Stimulated activated CD8-positive, alpha-beta memory T cell treated with anti-CD3 and anti-CD28 coated beads, Interleukin-7, amount 100 ng/mL, for 48 hours (primary cell): ENCODE data around the gene ATG2A.

Experiments
- DNase-seq, 2 donors: peaks; one replicate each; pipeline ENCODE4 v3.0.0-alpha.2; 2020; ENCODE audit warnings: low read depth in 1 of 2; ENCODE audit errors: extremely low read depth in 1 of 2

Gene ATG2A

DNA sequence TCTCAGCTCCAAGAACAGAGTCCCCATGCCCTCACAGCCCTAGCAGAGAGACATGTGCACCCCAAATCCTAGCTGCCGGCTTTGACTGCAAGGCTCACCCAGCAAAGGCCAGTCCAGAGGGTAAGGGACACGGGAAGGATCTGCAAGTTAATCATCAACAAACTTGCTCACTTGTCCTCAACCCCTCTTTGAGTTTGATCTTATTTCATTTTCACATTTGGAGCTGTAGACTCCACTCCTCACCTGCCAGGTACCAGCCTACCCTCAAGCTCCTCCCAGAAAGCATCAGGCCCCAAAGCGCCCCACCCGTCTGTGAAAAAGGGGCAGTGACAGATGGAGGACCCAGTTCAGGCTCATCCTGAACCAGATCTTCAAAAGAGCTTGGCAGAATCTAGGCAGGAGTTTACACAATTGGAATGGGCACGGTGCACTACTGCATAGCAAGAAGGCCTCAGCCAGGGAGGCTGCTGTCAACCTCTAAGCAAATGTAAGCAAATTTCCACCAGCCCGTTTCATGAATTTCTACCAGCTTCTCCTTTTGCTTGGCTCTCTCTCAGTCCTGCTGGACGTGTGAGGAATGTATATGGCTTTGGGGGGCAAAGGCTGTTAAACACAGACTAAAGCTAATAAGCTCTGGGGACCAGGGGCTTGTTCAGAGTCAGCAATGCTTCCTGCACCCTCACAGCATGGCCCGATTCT is 44.1 kb downstream of the ATG2A start:
- DNase-seq, result no peak

DNA sequence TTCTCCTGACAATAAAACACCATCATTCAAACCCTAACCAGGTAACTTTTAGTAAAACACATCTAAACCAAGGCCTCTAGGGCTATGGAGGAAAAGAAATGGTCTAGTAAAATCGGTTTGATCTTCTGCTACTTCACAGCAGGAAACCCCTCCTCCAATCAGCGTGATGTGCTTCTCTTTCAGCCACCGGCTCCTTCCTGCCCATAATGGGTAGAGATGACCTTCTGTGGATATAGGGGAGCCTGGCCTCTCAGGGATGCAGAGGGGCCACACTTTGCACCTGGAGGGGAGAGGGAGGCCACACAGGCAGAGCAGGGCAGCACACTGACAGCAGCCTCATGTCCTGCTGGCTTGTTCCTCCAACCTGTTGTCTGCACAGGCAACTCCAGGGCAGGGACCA is 45.5 kb downstream of the ATG2A start:
- no peak for DNase-seq

DNA sequence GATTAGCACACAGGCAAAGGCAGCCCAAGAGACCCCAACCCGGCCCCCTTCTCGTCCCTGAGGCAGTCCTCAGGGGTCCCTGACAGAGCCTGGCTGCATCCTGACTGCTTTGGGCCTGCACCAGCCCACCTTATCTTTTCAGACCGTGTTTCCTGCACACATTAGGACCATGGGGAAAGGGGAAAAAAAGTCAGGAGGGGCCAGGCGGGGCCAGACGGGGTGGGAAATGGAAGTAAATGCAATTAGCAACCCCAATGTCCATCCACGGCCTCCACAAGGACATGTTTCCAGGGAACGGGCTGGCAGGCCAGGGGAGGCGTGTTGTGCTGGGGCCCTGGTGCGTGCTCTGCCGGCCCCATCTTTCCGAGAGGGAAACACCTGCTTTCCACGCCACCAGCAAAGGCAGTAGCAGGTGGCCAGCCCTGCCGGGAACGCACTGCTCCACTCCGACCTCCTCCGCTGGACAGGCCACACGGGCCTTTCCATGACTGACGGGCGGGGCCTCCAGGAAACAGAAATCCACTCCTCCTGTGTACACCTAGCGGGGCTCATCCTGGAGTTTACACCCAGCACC is 46.0 kb downstream of the ATG2A start:
- no peak for DNase-seq

DNA sequence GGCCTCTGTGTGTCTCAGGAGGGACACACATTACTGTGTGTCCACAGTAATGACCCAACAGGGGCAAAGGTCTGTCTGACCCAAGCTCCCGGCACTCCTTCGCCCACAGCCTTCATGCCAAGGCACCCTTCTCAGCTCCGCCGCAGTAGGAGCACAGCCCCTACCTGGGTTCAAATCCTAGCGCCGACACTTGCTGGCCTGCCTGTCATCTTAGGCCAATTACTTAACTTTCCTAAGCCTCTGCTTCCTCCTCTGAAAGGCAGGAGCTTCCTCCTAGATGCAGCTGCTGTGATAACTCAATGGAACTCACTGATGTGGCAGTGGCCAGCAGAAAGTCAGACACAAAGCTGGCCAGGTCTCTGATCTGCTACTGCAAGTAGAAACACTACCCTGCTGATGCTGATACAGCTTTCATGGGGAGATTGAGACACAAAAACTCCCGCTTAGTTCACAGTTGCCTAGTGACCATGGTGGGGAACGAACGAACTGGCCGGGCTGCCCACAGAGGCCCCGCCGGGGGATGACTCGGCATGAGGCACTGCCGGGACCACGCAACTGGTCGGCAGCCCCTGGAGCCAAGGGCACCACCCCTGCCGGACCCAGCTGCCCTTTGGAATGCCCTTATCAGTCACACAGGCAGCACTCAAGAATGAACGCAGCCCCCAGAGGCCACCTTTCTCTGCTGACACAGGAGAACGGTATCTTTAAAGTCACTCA is 46.7 kb downstream of the ATG2A start:
- no peak for DNase-seq

DNA sequence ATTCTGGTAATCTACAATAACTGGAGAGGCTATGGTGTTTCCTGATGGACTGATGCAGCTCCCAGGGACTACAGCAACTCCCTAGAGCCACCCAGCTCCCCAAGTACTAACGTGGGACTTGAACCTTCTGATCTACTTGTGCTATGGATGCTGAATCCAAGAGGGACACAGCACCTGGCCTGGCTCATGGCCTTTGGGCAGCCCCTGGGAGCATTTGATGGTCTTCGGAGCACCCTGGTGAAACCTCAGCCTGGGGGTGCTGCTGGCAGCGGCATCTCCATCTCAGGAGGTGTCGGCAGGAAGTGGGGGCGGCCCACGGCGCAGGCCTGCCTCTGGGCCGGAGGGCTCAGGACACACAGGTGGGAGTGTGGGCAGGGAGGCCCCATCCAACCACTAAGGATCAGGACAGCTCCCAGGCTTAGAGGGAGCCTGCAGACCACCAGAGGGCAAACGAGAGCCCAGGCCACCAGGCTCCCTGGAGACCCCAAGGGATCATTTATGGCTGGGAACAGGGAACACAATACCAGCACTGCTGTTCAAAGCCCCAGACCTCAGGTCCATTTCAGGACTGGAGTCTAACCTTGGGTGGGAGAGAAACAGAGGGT is 47.3 kb downstream of the ATG2A start:
- no peak for DNase-seq

DNA sequence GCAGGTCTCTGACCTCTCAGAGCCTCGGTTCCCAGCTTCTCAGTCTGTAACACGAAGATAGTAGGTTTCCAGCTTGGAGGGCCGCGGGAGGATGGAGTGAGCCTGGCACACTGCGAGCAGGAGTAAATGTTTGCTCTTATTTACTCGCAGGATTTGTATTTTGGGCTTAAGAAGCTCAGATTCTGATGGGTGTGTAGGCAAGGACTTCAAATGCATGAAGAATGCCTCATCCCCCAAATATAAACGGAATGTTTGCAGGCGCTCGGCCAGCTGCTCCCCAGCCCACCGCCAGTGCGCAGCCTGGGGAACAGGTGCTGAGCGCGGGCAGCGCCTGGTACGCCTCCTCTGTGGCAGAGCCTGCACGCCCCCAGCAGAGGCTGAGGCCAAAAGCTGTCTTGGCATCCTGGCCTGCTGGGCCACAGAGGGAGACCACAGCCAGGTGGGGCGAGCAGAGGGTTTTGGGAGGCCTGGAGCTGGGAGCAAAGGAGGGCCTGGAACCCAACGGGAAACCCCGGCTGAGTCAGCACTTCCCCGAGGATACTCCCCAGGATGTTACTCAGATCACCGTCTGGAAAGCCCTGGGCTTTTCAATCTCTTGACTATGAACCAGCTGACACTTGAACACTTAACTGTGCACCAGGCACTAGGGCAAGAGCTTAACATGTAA is 48.0 kb downstream of the ATG2A start:
- no peak for DNase-seq

DNA sequence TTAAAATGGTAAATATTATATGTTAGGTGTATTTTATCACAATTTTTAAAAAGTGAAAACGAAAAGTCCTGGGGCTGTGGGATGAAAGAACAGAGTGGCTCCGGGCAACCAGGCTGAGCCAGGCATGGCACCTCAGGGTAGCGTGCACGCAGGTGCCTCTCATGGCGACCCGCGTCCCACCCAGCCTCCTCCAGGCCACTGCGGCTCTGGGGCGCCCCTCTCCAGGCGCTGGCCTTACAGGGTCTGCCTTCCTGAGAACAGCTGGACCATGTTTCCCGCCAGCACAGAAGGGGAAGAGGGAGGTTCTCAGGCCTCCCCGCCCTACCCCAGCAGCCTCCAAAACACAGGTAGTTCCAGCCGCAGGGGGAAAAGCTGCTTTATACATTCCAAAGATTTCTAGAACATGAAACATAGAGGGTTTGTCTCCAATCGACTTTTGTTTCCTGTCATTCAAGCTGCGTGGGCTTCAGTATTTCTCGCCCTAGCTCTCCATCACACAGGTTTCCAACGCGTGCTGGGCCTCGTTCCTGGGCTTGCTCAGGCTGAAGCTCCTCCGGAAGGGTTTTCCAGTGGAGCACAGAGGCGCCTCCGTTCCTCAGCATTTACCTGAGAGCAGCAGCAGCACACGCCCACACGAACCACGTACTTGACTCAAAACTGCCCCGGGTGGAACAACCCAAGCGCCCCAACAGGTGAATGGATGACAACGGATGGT is 49.1 kb downstream of the ATG2A start:
- no peak for DNase-seq

DNA sequence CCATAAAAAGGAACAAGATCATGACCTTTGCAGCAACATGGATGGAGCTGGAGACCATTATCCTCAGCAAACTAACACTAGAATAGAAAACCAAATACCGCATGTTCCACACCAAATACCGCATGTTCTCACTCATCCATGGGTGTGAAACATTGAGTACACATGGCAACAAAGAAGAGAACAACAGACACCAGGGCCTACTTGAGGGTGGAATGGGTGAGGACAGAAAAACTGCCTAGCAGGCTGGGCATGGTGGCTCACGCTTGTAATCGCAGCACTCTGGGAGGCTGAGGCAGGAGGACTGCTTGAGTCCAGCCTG is 50.9 kb downstream of the ATG2A start:
- no peak for DNase-seq

DNA sequence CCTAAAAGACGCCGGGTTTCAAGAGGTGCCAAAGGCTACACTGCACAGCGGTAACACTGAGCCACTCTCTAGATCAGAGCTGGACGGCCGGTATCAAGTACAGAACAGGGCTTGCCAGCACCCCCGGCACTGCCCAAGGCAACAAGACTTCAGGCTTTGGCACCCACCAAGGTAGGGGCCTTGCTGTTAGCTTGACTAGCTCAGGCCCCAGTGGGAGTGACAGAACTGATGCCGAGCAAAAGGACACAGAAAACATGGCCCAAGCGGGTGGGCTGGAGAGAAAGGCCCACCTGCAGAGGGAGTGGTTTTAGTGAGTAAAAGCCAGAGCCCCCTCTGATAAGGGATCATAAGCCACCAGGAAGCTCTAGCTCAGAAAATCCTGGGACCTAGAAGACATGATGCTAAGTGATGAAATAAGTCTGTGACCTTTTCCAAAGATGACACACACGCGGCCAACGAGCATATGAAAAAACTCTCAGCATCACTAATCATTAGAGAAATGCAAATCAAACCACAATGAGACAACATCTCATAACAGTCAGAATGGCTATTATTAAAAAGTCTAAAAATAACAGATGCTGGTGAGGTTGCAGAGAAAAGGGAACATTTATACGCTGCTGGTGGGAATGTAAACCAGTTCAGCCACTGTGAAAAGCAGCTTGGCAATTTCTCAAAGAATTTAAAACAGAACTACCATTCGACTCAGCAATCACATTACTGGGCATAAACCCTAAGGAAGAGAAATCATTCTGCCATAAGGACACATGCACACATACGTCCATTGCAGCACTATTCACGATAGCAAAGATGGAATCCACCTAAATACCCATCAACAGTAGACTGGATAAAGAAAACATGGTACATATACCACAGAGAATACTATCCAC is 51.5 kb downstream of the ATG2A start:
- DNase-seq, result peak in 1 of 2 donors; percentile 65

DNA sequence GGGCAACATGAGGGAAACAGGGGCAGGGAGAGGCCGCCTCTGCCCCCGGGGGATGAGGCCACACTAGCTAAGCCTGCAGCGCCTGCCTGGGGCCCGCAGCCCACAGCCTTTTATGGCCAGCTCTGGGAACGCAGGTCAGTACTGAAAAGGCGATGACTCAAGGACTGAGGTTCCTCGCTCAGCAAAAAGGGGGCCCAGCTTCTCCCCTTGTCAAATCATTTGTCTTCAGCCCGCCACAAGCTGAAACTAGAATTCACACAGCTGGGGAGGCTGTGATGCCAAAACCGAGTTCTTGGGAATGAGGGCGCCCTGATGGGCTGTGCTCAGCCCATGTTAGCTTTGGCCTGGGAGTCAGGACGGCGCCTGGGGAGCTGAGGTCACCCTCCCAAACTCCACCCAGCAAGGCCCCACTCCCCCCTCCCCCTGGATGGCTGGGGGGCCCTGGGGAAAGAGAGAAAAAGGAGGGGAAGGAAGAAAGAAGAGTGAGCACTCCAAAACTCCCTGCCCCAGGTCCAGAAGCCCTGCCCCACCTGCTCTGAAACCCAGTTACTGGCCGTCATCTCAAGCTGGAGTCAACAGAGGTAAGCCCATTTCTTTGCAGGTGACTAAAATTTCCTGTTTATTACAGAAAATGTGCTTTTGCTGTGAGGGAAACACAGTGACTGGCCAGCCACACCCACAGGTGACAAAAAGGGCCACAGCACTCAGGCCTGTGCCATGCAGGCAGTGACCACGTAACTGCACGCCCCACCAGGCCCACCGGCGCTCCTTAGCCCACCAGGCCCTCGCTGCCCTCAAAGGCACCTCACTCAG is 52.3 kb downstream of the ATG2A start:
- DNase-seq, result peak; percentile 59 to 83

DNA sequence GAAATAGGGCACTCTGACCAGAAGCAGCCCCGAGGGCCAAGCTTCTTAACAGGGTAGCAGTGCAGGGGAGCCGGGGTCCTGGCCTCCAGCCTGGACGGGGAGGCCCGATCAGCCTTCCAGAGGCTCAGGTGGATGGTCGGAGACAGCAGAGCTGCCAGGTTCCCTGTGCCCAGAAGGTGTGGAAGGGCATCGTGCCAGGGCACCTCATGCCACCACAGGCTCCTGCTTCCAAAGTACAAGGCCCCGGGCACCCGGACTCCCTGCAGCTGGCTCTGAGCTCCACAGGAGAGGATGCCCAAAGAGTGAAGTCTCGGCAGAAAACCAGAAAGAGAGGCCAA is 52.9 kb downstream of the ATG2A start:
- DNase-seq, result no peak

DNA sequence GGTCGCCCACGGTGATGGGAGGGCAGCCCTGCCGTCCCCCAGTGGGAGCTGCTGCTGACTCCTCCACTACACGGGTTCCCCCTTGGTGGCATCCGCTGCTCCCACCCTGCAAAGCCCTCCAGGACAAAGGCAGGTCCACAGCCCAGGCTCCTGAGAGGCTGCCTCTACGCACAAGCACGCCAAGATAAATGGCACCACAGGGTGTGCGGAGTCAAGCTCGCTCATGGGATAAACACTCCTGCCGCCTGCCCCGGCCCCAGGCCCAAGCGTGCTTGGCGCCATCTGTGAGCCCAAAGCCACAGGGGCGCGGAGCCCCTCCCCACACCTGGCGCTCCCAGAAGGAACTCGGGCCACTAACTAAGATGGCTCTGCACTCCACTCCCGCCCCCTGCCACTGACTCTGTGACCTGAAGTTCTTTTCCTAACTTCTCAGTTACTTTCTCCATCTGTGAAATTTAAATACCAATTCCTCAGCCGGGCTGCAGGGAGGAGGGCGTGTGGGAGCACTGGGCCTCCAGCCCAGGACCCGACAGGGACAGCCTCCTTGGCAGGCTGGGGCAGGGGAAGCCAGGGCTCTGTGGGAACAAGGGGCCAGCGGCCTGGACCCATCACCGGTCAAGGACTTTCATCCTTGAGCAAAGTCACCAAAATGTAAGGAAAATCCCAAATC is 53.5 kb downstream of the ATG2A start:
- no peak for DNase-seq

DNA sequence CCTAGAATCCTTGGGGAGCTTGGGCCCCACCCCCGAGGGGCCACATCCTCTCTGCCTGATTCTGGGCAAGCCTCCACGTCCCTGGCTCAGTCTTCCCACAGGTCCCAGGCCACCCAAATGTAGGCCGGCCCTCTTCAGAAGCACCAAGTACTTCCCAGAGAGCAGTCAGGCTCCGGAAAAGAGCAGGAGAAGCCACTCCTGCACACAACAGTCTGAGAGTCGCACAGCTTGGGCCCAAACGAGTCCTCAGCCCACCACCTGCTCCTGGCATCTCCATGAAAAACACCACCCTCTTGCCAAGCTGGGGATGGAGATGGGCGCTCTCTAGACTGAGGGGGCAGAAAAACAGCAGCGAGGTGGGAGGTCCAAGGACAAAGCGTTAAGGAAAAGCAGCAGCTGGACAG is 54.0 kb downstream of the ATG2A start:
- DNase-seq, result no peak

DNA sequence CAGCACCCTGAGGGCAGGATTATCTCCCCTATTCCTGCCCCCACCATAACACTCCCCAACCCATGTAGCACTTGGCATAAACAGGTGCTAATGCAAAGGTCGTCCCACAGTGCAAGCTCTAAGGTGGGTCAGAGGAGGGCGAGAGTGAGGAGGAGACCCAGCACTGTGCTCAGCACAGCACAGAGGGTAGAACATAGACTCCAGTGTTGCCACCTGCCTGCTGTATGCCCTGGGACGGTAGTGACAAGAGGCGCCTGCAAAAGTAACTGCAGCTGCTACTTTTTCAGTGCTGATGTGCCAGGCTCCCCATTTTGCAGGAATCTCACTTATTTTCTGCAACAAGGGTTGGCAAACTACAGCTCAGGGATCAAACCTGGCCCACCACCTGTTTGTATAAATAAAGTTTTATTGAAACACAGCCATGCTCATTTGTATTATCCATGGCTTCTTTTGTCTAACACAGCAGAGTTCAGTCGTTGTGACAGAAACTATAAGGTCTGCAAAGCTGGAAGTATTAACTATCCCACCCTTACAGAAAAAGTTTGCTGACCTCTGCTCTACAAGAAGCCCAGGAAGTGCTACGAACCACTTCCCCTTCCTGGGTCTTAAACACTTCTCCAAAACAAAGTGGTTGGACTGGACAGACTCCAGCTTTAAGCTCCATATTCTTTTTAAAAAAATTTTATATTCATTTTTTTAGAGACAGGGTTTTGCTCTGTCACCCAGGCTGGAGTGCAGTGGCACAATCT is 55.6 kb downstream of the ATG2A start:
- DNase-seq, result no peak

DNA sequence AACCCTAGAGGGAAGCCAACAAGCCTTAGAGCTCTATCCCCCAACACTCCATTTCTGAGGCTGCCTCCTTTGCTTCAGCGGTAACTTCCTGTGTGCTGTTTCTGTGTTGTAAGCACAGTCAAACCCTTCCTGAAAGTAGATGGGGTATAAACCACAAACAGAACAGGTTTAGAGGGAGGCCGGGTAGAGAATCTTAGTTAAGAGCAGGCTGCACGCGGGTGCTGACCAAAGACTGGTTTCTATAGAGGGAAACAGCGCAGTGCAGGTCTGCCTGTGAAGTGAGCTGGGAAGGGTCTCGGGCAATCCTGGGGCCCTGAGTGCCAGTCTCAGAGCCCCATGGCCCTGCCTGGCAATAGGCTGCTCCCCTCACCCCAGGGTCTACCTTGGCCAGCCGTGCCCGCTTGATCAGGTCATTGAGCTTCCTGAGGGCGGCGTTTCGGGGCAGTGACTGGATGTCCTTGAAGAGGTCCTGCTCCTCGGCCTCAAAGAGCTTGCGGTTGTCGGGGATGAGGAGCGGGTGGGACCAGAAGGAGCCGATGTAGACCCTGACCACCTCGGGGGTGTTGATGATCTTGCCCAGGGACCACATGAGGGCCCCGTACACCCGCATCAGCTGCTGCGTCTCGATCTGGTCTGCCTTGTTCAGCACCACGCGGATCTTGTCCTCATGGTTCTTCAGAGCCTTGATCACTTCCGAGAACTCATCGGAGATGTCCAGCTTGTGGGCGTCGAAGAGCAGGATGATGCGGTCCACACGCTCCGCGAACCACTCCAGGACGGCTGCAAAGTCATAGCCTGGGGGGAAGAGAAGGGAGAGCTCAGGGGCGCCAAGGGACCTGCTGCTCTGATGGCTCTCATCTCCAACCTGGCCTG is 57.2 kb downstream of the ATG2A start:
- DNase-seq, result peak in 1 of 2 donors; percentile 71

DNA sequence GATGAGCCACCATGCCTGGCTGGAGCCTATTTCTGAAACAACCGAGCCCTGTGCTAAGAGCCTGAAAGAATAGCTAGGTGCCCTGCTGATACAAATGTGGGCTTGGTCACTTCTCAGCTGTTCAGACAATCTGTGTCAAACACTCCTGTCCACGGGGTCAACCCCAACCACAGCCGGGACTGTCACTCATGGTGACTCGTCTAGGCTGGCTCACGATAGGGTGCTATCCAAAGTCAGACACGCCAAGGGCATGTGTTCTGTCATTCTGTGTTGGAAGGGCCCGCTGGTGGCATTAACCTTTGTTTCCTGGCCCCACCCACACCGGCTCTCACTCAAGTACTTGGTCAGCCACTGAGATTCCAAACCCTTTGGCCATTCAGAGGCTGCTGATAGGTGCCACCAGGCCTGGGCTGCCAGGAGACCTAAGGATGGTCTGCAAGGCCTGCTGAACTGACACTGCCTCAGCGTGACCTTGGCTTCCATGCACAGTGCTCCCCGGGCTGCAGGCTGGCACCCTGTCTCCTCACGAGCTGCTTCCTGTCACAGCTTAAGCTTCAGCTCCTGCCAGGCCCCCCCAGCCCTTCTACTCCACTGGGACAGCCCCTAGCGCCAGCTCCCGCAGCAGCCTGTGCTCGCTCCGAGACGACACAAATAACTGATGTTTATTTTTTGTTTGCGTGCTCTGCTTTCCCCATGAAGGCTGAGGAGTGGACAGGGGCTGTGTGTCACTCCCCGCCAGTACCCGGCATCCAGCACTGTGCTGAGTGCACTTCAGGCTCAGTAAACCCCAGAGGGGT is 58.3 kb downstream of the ATG2A start:
- peak in 1 of 2 donors; percentile 64 for DNase-seq
